HG03354 (cell line): ENCODE results near the gene KCNAB3.
A peak's percentile ranks its signal among the peaks of the same experiment; 100 is the strongest.

Experiments
- ATAC-seq: cut with Tn5 transposase; IDR thresholded peaks from one replicate; pipeline ENCODE4 v1.9.1; 2021; ENCODE audit warnings: mild to moderate bottlenecking; ENCODE audit not compliant: unreplicated experiment, poor library complexity, severe bottlenecking

Gene KCNAB3

DNA sequence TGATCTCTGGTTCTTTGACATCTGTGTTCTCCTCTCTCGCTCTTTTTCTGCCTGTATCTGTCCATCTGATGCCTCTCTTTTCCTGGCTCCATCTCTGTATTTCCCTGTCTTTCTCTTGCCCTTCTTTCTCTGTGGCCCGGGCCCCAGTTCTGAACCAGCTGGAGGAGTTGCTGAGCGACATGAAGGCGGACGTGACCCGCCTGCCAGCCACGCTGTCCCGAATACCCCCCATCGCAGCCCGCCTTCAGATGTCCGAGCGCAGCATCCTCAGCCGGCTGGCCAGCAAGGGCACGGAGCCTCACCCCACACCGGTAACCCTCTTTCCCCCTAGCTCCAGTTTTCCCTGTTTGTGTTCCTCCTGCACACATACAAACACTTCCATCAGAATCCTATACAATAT is 19.4 kb downstream of the KCNAB3 start:
- ATAC-seq: no peak

- ATAC-seq: no peak
Observed at GRCh38 chr17:7909089-7909488, 20.6 kb downstream of the KCNAB3 start.

DNA sequence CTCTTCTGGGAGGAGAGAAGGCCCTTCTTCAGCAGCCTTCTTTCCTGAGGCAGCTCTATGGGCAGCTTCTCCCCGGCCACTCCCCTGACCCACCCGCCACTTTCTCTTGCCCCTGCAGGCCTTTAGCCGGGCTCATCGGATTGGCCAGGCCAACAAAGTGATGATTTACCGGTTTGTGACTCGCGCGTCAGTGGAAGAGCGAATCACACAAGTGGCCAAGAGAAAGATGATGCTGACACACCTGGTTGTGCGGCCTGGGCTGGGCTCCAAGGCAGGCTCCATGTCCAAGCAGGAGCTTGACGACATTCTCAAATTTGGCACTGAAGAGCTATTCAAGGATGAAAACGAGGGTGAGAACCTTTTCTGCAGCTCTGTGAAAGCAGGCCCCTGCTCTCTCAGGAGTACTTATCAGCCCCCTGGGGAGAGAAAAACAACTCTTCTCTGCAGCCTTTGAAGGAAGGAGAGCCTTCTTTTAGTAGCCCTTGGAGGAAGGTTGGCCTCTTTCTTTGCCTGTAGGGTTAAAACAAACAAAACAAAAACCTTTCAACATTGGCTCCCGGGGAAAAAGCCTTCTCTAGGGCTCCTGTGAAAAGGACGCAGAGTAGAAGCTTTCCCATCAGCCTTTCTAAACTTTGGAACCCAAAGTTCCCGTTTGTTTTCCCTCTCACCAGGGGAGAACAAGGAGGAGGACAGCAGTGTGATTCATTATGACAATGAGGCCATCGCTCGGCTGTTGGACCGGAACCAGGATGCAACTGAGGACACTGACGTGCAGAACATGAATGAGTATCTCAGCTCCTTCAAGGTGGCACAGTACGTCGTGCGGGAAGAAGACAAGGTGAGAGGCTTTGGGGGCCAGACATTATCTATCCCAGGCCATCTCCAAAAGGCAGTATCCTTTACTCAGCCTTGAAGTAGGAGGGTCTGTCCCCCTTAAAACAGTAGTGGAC is 26.2 kb downstream of the KCNAB3 start:
- no peak for ATAC-seq

GRCh38 chr17:7897773-7898172 is 31.9 kb downstream of the KCNAB3 start:
- ATAC-seq: no peak

GRCh38 chr17:7897090-7897489 is 32.6 kb downstream of the KCNAB3 start:
- no peak for ATAC-seq

DNA sequence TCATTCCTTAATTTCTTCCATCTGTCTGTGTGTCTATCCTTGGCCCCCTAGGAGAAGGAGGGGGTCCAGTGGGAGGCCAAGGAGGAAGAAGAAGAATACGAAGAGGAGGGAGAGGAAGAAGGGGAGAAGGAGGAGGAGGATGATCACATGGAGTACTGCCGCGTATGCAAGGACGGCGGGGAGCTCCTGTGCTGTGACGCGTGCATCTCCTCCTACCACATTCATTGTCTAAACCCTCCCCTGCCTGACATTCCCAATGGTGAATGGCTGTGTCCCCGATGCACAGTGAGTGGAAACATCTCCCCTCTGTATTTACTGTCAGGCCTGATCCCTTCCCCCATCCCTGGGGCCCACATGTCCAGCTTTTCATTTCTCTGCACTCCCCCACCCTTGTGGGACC is 34.8 kb downstream of the KCNAB3 start:
- ATAC-seq: no peak

DNA sequence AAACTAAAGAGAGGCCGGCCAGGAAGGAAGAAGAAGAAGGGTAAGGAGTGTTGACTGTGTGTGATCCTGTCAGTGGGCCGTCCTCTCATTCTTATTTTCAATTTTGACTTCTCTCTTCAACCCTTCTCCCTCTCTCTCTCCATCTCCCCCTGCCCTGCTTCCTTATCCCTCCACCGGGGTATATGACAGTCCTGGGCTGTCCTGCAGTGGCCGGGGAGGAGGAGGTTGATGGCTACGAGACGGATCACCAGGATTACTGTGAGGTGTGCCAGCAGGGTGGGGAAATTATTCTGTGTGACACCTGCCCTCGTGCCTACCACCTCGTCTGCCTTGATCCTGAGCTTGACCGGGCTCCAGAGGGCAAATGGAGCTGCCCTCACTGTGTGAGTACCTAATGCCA is 35.4 kb downstream of the KCNAB3 start:
- no peak for ATAC-seq

- no peak for ATAC-seq
Observed at GRCh38 chr17:7893187-7893880, 36.3 kb downstream of the KCNAB3 start.

DNA sequence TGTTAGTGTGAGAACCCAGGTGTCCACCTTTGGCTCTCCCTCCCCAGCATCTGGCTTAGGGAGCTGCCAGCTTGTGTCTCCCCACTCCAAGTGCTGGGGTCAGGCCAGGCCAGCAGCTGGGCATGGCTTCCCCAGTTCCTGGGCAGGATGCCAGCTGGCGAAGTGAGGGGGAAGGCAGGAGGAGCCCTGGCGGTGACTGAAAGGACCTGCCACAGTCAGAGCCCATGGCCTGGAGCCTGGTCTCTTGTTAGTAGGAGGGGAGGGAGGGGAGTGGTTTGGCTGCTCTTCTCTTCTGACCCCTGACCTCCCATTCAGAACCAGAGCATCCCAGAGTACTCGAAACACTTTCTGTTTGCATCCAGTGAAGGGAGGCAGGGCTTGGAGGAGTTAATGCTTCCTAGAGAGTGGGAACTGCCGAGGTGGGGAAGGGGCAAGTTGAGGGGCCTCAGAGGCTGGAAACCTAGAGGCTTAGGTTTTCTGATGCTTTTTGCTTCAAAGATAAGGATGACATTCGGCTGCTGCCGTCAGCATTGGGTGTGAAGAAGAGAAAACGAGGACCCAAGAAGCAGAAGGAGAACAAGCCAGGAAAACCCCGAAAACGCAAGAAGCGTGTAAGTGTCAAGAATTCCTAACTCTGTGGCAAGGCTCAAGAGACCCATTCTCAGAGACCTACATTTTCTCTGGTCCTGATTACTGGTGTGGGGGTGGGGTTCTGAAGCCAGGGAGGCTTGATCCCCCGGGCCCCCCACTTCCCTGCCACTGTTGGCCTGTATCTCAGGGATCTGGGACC is 40.3 kb downstream of the KCNAB3 start:
- ATAC-seq: no peak

DNA sequence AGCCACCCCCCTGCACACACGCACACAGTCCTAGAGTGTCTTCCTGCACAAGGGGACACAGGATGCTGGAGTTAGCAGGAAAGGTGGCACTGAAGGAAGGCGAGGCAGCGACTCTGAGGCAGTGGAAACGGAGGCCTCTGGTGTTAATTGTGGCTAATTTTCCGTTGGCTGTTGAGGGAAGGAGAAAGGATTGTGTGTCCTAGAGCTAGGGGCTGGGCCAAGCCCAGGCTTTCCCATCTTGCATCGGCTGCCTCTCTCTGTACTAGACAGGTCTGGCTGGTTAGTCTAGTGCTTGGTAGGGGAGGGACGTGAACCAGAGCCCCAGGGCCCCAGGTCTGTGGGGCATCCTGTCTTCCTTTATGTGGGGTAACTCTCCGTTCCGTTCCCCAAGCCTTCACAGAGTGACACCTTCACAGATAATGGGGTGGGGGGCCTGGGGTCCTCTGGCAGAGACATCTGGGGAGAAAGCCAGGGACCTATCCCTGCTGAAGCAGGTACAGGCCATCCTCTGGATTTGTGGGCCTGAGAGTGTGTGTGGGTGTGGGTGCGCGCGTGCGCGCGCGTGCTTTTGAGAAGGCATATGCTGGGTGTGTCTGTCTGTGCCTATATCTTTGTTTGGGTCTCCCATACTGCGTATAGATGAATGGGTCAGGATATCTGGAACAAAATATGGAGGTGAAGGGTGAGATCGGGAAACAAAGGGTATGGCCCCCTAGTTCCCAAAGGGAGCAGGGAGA is 41.3 kb downstream of the KCNAB3 start, which contains the start of gene CHD3:
Gene CHD3 (plus strand): TSS at position 606 of the 737 bp plus-strand sequence. CDS start 212 bp downstream, outside the sequence.
- no peak for ATAC-seq

- ATAC-seq: peak; percentile 47
Observed at GRCh38 chr17:7887482-7888183, 42.0 kb downstream of the KCNAB3 start.

GRCh38 chr17:7887038-7887481 is 42.6 kb downstream of the KCNAB3 start:
- ATAC-seq: no peak

DNA sequence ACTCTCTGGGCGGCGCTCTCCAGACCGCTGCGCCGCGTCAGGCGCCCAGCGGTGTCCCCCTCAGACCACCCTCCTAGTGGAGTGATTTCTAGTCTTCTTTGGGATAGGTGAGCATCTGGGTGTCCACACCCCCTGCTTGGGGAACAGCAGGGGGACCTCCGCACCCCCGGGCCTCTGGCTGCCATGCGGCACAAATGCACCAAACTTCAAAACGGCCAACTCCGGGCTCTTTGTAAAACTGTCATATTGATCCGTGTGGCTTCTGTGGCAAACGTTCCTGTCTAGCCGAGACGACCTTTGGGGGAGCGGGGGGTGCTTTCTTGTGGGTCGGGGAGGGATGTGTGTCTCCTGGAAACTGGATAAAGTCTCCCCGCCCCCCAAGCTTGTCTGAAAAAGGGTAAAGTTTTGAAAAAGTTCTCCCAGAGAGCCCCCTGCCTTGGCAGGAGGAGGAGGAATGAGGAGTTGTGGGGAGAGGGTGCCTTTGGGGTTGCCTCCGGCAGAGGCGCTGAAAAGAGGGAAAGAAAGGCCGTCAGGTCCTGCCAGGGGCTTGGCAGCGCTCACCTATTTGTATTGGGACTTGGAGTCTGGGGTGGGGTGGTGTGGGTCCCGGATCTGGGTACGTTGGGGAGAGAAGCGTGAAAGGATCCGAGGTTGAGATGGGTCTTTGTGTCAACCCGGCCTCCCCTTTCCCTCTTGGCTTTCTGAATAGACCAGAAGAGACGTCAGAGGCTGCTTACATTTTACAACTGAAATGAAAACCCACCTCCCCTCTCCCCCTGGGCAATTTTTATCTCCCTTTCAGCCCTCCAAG is 43.2 kb downstream of the KCNAB3 start:
- no peak for ATAC-seq

DNA sequence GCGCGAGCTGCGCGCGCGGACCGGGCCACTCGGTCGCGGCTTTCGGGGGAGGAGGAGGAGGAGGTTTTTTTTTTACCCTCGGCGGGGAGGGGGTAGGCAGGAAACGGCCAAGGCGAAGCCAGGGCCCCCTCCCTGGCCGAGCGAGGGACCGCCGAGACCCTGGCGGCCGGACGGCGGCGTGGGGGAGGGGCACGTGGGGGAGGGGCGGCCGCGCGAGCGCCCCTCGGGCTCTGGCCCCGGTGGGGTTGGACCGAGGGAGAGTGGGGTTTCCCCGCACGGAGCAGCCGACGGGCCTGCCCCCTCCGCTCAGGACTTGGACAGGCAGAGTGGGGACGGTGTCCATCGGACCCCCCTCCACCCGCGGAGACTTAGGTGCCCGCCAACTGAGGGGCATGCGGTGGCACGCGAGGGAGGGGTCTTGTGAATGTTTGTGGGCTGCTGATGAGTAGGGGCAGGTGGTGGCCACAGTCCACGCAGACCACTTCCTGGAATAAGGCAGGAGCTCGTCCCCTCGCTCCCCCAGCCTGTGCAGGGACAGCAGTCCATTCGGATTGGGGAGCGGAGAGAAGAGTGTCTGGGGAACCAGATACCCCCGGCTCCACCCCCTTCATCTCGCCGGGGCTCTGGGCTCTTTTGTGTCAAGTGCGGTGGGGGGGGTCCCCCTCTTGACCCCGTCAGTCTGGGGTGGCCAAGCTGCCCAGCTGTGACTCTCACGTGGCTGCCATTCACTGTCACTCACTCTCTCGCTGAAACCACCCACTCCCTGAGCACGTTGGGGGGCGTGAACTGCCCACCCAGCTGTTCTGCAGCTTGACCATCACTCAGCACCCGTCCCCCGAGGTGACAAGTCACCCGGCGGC is 44.1 kb downstream of the KCNAB3 start:
- peak; percentile 28 for ATAC-seq

- ATAC-seq: no peak
Observed at GRCh38 chr17:7884581-7885366, 44.9 kb downstream of the KCNAB3 start.

DNA sequence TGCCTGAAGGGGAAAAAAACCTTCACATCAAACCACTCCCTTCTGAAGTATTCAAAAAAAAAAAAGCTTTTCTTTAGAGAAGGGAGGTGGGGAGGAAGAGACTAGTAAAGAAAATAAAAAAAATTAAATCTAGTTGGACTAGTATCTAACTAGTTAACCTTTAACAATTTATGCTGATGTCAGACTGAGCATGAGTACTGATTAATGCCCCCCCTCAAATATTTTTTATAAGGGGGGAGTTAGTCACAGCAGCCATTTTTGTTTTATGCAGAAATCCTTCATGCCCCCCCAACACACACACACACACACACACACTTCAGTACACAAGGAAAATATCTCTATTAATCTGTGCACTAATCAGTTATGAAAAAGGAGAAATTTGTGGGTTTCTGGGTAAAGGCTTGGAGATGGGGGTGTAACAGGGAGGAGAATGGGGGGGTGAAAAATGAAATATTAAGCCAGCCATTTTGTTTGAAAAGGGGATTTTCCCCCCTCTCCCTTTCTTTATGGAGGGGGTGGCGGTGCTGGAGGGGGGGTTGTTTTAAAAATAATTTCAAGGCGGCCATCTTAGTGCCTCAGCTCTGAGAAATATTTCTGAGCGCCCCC is 45.8 kb downstream of the KCNAB3 start:
- ATAC-seq: no peak
